ENCODE measurements around the gene MAGEF1. TPM values are rescaled to one million over a fixed set of nuclear protein-coding genes. Genes with fewer than 3 reads are reported as not detected.
A peak's percentile ranks its signal among the peaks of the same experiment; 100 is the strongest.

The MAGEF1 gene
- total RNA-seq, 2 donors from 2014 or later: 7.4 to 7.8 TPM

GRCh38 chr3:184725176-184725719 lies 13.4 kb upstream of the MAGEF1 start:
- ATAC-seq (no peak), DNase-seq (ENCODE audit: low spot score) (no peak)
- no peaks in the 10 kb centered on the region for H3K36me3 Mint-ChIP-seq
- no peaks in the 10 kb centered on the region for H3K9me3 Mint-ChIP-seq
- H3K27me3 Mint-ChIP-seq: peaks cover 3 to 4% of the 10 kb centered on the region in 2 donors
- no peak overlapping the region for H3K4me3 Mint-ChIP-seq
- H3K4me1 Mint-ChIP-seq (ENCODE audit: low read depth in 2 of 2): peaks cover 0 to 3% of the 10 kb centered on the region in 2 donors
- no peak overlapping the region for H3K27ac Mint-ChIP-seq

GRCh38 chr3:184724699-184725098 lies 12.8 kb upstream of the MAGEF1 start:
- no peaks in the 10 kb centered on the region for H3K9me3 Mint-ChIP-seq
- H3K27ac Mint-ChIP-seq: no peak overlapping the region
- H3K27me3 Mint-ChIP-seq: peaks cover 0 to 4% of the 10 kb centered on the region in 2 donors
- peaks cover 0 to 3% of the 10 kb centered on the region in 2 donors for H3K4me1 Mint-ChIP-seq (ENCODE audit: low read depth in 2 of 2)
- no peak for ATAC-seq
- DNase-seq (ENCODE audit: low spot score): no peak
- H3K4me3 Mint-ChIP-seq: no peak overlapping the region
- H3K36me3 Mint-ChIP-seq: no peaks in the 10 kb centered on the region

- H3K36me3 Mint-ChIP-seq: no peaks in the 10 kb centered on the region
- ATAC-seq: no peak
- H3K27ac Mint-ChIP-seq: no peak overlapping the region
- no peak for DNase-seq (ENCODE audit: low spot score)
- H3K27me3 Mint-ChIP-seq: peaks cover 0 to 2% of the 10 kb centered on the region in 2 donors
- H3K9me3 Mint-ChIP-seq: no peaks in the 10 kb centered on the region
- no peak overlapping the region for H3K4me3 Mint-ChIP-seq
- no peaks in the 10 kb centered on the region for H3K4me1 Mint-ChIP-seq (ENCODE audit: low read depth in 2 of 2)
These were observed 7.8 kb upstream of the MAGEF1 start for GRCh38 chr3:184719709-184720108.

GRCh38 chr3:184718431-184718830 lies 6.6 kb upstream of the MAGEF1 start:
- Mint-ChIP-seq H3K4me3 (no peak overlapping the region), H3K9me3 (no peaks in the 10 kb centered on the region), H3K4me1 (ENCODE audit: low read depth in 2 of 2) (no peaks in the 10 kb centered on the region), H3K27me3 (peaks cover 0 to 2% of the 10 kb centered on the region in 2 donors), H3K27ac (no peak overlapping the region), H3K36me3 (no peaks in the 10 kb centered on the region)
- ATAC-seq (no peak), DNase-seq (ENCODE audit: low spot score) (no peak)

- H3K27ac Mint-ChIP-seq: no peak overlapping the region
- H3K36me3 Mint-ChIP-seq: no peaks in the 10 kb centered on the region
- H3K27me3 Mint-ChIP-seq: peaks cover 0 to 2% of the 10 kb centered on the region in 2 donors
- DNase-seq (ENCODE audit: low spot score) (no peak), ATAC-seq (no peak)
- H3K4me1 Mint-ChIP-seq (ENCODE audit: low read depth in 2 of 2): peaks cover 4 to 8% of the 10 kb centered on the region in 2 donors
- no peaks in the 10 kb centered on the region for H3K9me3 Mint-ChIP-seq
- H3K4me3 Mint-ChIP-seq: no peak overlapping the region
These were observed 5.6 kb upstream of the MAGEF1 start for GRCh38 chr3:184717399-184717983.

GRCh38 chr3:184716622-184717398 lies 4.9 kb upstream of the MAGEF1 start:
- H3K9me3 Mint-ChIP-seq: no peaks in the 10 kb centered on the region
- no peak overlapping the region for H3K27ac Mint-ChIP-seq
- H3K4me3 Mint-ChIP-seq: no peak overlapping the region
- no peak for DNase-seq (ENCODE audit: low spot score)
- peaks cover 10 to 15% of the 10 kb centered on the region in 2 donors for H3K4me1 Mint-ChIP-seq (ENCODE audit: low read depth in 2 of 2)
- H3K36me3 Mint-ChIP-seq: no peaks in the 10 kb centered on the region
- peaks cover 0 to 2% of the 10 kb centered on the region in 2 donors for H3K27me3 Mint-ChIP-seq
- peak in 1 of 2 donors; percentile 16 for ATAC-seq

- H3K27me3 Mint-ChIP-seq: peaks cover 0 to 2% of the 10 kb centered on the region in 2 donors
- ATAC-seq (no peak), DNase-seq (ENCODE audit: low spot score) (no peak)
- no peak overlapping the region for H3K4me3 Mint-ChIP-seq
- no peaks in the 10 kb centered on the region for H3K9me3 Mint-ChIP-seq
- no peak overlapping the region for H3K27ac Mint-ChIP-seq
- H3K36me3 Mint-ChIP-seq: no peaks in the 10 kb centered on the region
- peaks cover 13 to 19% of the 10 kb centered on the region in 2 donors for H3K4me1 Mint-ChIP-seq (ENCODE audit: low read depth in 2 of 2)
These were observed 4.2 kb upstream of the MAGEF1 start for GRCh38 chr3:184715943-184716621.

DNA sequence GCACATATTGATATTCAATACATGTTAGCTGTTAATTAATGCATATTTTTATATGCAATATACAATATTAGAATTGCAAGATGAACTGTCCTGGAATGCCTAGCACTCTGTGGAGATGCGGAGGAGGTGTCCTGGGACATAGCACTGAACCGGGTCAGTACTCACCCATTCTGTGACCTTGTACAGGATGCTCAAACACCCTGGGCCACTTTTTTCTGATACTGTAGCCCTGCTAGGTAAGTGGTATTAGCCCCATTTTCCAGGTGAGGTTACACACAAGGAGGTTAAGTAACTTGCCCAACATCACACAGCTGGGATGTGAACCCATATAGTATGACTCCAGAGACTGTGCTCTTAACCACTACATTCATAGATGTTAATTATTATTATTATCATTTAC lies 1.7 kb upstream of the MAGEF1 start:
- Mint-ChIP-seq H3K27me3 (no peaks in the 10 kb centered on the region), H3K4me3 (no peak overlapping the region), H3K27ac (peak overlapping the region in 1 of 2 donors; percentile 74), H3K4me1 (ENCODE audit: low read depth in 2 of 2) (peaks cover 25 to 30% of the 10 kb centered on the region in 2 donors), H3K36me3 (no peaks in the 10 kb centered on the region), H3K9me3 (no peaks in the 10 kb centered on the region)
- DNase-seq (ENCODE audit: low spot score) (no peak), ATAC-seq (no peak)

DNA sequence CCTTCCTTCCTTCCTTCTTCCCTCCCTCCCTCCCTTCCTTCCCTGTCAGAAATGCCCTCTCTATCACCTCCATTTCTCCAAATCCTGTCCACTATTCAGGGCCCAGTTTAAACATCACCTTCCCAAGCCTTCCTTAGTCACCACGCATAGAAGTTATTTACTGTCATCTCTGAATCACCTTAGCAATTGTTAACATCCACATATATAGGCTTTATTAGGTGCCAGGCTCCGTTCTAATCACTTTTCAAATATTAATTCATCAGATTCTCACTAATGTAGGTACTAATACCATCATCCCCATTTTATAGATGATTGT lies 1.1 kb upstream of the MAGEF1 start:
- H3K36me3 Mint-ChIP-seq: no peaks in the 10 kb centered on the region
- H3K4me1 Mint-ChIP-seq (ENCODE audit: low read depth in 2 of 2): peaks cover 27 to 30% of the 10 kb centered on the region in 2 donors
- no peak for DNase-seq (ENCODE audit: low spot score)
- H3K27me3 Mint-ChIP-seq: no peaks in the 10 kb centered on the region
- no peaks in the 10 kb centered on the region for H3K9me3 Mint-ChIP-seq
- peak overlapping the region; percentile 36 to 74 for H3K27ac Mint-ChIP-seq
- no peak for ATAC-seq
- peak overlapping the region; percentile 59 for H3K4me3 Mint-ChIP-seq

DNA sequence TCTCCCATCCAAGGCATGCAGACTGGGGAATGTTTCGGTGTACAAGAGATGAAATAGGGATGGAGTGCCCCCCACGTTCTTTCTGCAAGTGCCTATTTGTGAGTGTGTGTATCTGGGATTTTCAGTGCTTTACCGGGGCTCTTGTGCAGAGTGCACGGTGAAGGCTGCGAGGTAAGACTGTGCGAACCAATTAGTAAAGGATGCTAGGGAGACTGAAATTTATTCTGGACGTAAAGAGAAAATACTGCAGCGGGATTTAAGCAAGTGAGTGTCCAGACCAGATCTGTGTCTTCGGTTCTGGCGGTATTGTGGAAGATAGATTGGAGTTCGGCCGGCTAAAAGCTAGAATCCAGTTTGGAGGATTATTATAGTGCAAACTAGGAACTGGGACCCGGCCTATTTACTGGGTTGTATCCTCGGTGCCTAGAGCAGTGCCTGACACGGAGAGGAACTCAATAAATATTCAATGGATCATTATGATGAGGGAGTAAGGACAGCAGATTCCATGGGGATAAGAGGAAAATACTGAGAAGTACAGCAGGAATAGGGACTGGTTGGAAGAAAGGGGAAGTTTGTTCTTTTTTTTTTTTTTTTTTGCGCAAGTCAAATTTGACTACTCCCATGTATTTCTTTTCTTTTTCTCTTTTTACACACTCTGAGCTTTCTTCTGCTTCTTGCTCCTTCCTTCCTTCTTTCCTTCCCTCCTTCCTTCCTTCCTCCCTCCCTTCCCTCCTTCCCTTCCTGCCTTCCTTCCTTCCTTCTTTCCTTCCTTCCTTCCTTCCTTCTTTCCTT lies 580 bp upstream of the MAGEF1 start:
- ATAC-seq: no peak
- peaks cover 0 to 2% of the 10 kb centered on the region in 2 donors for H3K27me3 Mint-ChIP-seq
- peaks cover 30% of the 10 kb centered on the region in 2 donors for H3K4me1 Mint-ChIP-seq (ENCODE audit: low read depth in 2 of 2)
- H3K9me3 Mint-ChIP-seq: no peaks in the 10 kb centered on the region
- H3K27ac Mint-ChIP-seq: peak overlapping the region; percentile 36 to 74
- H3K36me3 Mint-ChIP-seq: peaks cover 4% of the 10 kb centered on the region
- no peak for DNase-seq (ENCODE audit: low spot score)
- H3K4me3 Mint-ChIP-seq: peak overlapping the region; percentile 94

DNA sequence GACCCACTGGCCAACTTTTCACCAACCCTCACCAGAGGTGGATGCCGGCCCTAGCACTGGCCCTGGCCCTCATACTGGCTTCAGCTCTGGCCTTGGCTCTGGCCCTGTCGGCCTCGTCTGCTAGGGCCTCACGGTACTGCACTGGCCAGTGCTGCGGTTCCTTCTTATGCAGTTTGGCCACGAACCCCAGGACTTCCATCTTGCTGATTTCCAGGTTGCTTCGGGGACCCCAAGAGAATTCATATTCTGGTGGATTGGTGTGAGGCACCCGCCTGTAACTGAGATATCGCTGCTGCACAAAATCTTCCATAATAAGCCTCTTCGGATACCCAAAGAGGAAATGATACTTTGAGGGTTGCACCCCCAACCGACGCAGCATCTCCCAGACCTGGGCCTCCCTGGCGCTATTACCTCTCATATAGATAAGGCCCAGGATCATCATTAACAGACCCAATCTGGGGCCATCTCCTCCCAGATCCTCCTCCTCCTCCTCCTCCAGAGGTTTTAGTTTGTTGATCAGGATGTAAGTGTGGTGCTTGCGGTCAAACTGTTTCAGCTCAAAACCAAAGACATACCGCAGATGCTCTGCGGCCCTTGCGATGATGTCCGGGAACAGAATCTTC lies 883 bp downstream of the MAGEF1 start:
- no peaks in the 10 kb centered on the region for H3K9me3 Mint-ChIP-seq
- DNase-seq (ENCODE audit: low spot score) (no peak), ATAC-seq (peak; percentile 1 to 39)
- peak overlapping the region; percentile 94 for H3K4me3 Mint-ChIP-seq
- peaks cover 8% of the 10 kb centered on the region for H3K36me3 Mint-ChIP-seq
- peaks cover 0 to 3% of the 10 kb centered on the region in 2 donors for H3K27me3 Mint-ChIP-seq
- peak overlapping the region; percentile 36 to 74 for H3K27ac Mint-ChIP-seq
- H3K4me1 Mint-ChIP-seq (ENCODE audit: low read depth in 2 of 2): peaks cover 30 to 33% of the 10 kb centered on the region in 2 donors

GRCh38 chr3:184703657-184704056 lies 8.2 kb downstream of the MAGEF1 start:
- no peak for DNase-seq (ENCODE audit: low spot score)
- Mint-ChIP-seq H3K27me3 (peaks cover 0 to 5% of the 10 kb centered on the region in 2 donors), H3K4me1 (ENCODE audit: low read depth in 2 of 2) (peaks cover 0 to 7% of the 10 kb centered on the region in 2 donors)

GRCh38 chr3:184700759-184701158 lies 11.1 kb downstream of the MAGEF1 start:
- H3K4me3 Mint-ChIP-seq: no peak overlapping the region
- H3K36me3 Mint-ChIP-seq: no peaks in the 10 kb centered on the region
- ATAC-seq: no peak
- H3K4me1 Mint-ChIP-seq (ENCODE audit: low read depth in 2 of 2): no peaks in the 10 kb centered on the region
- H3K27me3 Mint-ChIP-seq: peaks cover 0 to 5% of the 10 kb centered on the region in 2 donors
- no peak overlapping the region for H3K27ac Mint-ChIP-seq
- no peaks in the 10 kb centered on the region for H3K9me3 Mint-ChIP-seq
- no peak for DNase-seq (ENCODE audit: low spot score)

More at GRCh38 chr3:184703657-184704056, 8.2 kb downstream of the MAGEF1 start:
- ATAC-seq: no peak
- Mint-ChIP-seq H3K27ac (no peak overlapping the region), H3K4me3 (no peak overlapping the region), H3K9me3 (no peaks in the 10 kb centered on the region), H3K36me3 (peaks cover 8% of the 10 kb centered on the region)

Data from natural killer cell treated with Interleukin-12 subunit alpha and Interleukin-12 subunit beta and Interleukin-15 and Interleukin-18, amount 100 ng/mL, for 72 hours (primary cell).